ENCODE measurements around the gene CHMP4B. TPM values are rescaled to one million over a fixed set of nuclear protein-coding genes. Genes with fewer than 3 reads are reported as not detected.

The CHMP4B gene
- total RNA-seq, 2 donors from 2014 or later, result 57.6 to 63.5 TPM

GRCh38 chr20:33863440-33864323 is 52.5 kb downstream of the CHMP4B start:
- H3K4me3 Mint-ChIP-seq, result no peak overlapping the region
- H3K27ac Mint-ChIP-seq, result no peak overlapping the region
- no peaks in the 10 kb centered on the region for H3K27me3 Mint-ChIP-seq
- no peaks in the 10 kb centered on the region for H3K9me3 Mint-ChIP-seq
- no peak for ATAC-seq (replicated peaks)
- H3K36me3 Mint-ChIP-seq (ENCODE audit: low read depth), result no peaks in the 10 kb centered on the region
- H3K4me1 Mint-ChIP-seq, result peaks cover 11% of the 10 kb centered on the region

GRCh38 chr20:33864324-33864963 is 53.3 kb downstream of the CHMP4B start:
- Mint-ChIP-seq H3K27me3 (no peaks in the 10 kb centered on the region), H3K27ac (no peak overlapping the region), H3K36me3 (ENCODE audit: low read depth) (no peaks in the 10 kb centered on the region), H3K9me3 (no peaks in the 10 kb centered on the region), H3K4me1 (peaks cover 4% of the 10 kb centered on the region), H3K4me3 (no peak overlapping the region)
- ATAC-seq (replicated peaks), result no peak

GRCh38 chr20:33865761-33866370 is 54.7 kb downstream of the CHMP4B start:
- Mint-ChIP-seq H3K27me3 (no peaks in the 10 kb centered on the region), H3K9me3 (no peaks in the 10 kb centered on the region), H3K36me3 (ENCODE audit: low read depth) (no peaks in the 10 kb centered on the region), H3K4me1 (peaks cover 4% of the 10 kb centered on the region), H3K4me3 (no peak overlapping the region), H3K27ac (no peak overlapping the region)
- ATAC-seq (replicated peaks), result no peak

GRCh38 chr20:33866398-33867100 is 55.4 kb downstream of the CHMP4B start:
- no peaks in the 10 kb centered on the region for H3K9me3 Mint-ChIP-seq
- ATAC-seq (replicated peaks), result no peak
- H3K4me3 Mint-ChIP-seq, result no peak overlapping the region
- no peaks in the 10 kb centered on the region for H3K27me3 Mint-ChIP-seq
- H3K27ac Mint-ChIP-seq, result no peak overlapping the region
- H3K36me3 Mint-ChIP-seq (ENCODE audit: low read depth), result no peaks in the 10 kb centered on the region
- peaks cover 4% of the 10 kb centered on the region for H3K4me1 Mint-ChIP-seq

GRCh38 chr20:33868042-33868441 is 56.9 kb downstream of the CHMP4B start:
- Mint-ChIP-seq H3K4me1 (peaks cover 4% of the 10 kb centered on the region), H3K36me3 (ENCODE audit: low read depth) (no peaks in the 10 kb centered on the region), H3K9me3 (no peaks in the 10 kb centered on the region), H3K27me3 (no peaks in the 10 kb centered on the region), H3K4me3 (no peak overlapping the region), H3K27ac (no peak overlapping the region)
- no peak for ATAC-seq (replicated peaks)

GRCh38 chr20:33868595-33868994 is 57.4 kb downstream of the CHMP4B start:
- Mint-ChIP-seq H3K4me1 (peaks cover 4% of the 10 kb centered on the region), H3K9me3 (no peaks in the 10 kb centered on the region), H3K27me3 (no peaks in the 10 kb centered on the region), H3K36me3 (ENCODE audit: low read depth) (no peaks in the 10 kb centered on the region), H3K4me3 (no peak overlapping the region), H3K27ac (no peak overlapping the region)
- ATAC-seq (replicated peaks), result no peak

GRCh38 chr20:33869283-33869682 is 58.1 kb downstream of the CHMP4B start:
- H3K4me1 Mint-ChIP-seq, result peaks cover 4% of the 10 kb centered on the region
- ATAC-seq (replicated peaks), result no peak
- no peaks in the 10 kb centered on the region for H3K9me3 Mint-ChIP-seq
- H3K27ac Mint-ChIP-seq, result no peak overlapping the region
- no peak overlapping the region for H3K4me3 Mint-ChIP-seq
- no peaks in the 10 kb centered on the region for H3K36me3 Mint-ChIP-seq (ENCODE audit: low read depth)
- H3K27me3 Mint-ChIP-seq, result no peaks in the 10 kb centered on the region

GRCh38 chr20:33871362-33871761 is 60.2 kb downstream of the CHMP4B start:
- Mint-ChIP-seq H3K4me3 (no peak overlapping the region), H3K4me1 (peaks cover 4% of the 10 kb centered on the region), H3K36me3 (ENCODE audit: low read depth) (no peaks in the 10 kb centered on the region), H3K27me3 (no peaks in the 10 kb centered on the region), H3K27ac (no peak overlapping the region), H3K9me3 (no peaks in the 10 kb centered on the region)
- ATAC-seq (replicated peaks), result no peak

- H3K27me3 Mint-ChIP-seq, result no peaks in the 10 kb centered on the region
- H3K4me3 Mint-ChIP-seq, result no peak overlapping the region
- peaks cover 3% of the 10 kb centered on the region for H3K9me3 Mint-ChIP-seq
- peaks cover 4% of the 10 kb centered on the region for H3K4me1 Mint-ChIP-seq
- ATAC-seq (replicated peaks), result no peak
- H3K36me3 Mint-ChIP-seq (ENCODE audit: low read depth), result no peaks in the 10 kb centered on the region
- H3K27ac Mint-ChIP-seq, result no peak overlapping the region
Measured at GRCh38 chr20:33874129-33874528, 63.0 kb downstream of the CHMP4B start.

- ATAC-seq (replicated peaks), result no peak
- Mint-ChIP-seq H3K4me1 (peaks cover 3% of the 10 kb centered on the region), H3K36me3 (ENCODE audit: low read depth) (no peaks in the 10 kb centered on the region), H3K27me3 (peaks cover under 1% of the 10 kb centered on the region), H3K27ac (no peak overlapping the region), H3K4me3 (no peak overlapping the region), H3K9me3 (peaks cover 3% of the 10 kb centered on the region)
Measured at GRCh38 chr20:33875055-33875454, 63.9 kb downstream of the CHMP4B start.

GRCh38 chr20:33875534-33876026 is 64.4 kb downstream of the CHMP4B start:
- Mint-ChIP-seq H3K9me3 (peaks cover 7% of the 10 kb centered on the region), H3K27ac (no peak overlapping the region), H3K36me3 (ENCODE audit: low read depth) (no peaks in the 10 kb centered on the region), H3K4me3 (no peak overlapping the region), H3K27me3 (peaks cover 3% of the 10 kb centered on the region), H3K4me1 (no peaks in the 10 kb centered on the region)
- no peak for ATAC-seq (replicated peaks)

GRCh38 chr20:33878583-33878982 is 67.4 kb downstream of the CHMP4B start:
- peaks cover 7% of the 10 kb centered on the region for H3K9me3 Mint-ChIP-seq
- peaks cover 3% of the 10 kb centered on the region for H3K27me3 Mint-ChIP-seq
- H3K4me1 Mint-ChIP-seq, result no peaks in the 10 kb centered on the region
- H3K36me3 Mint-ChIP-seq (ENCODE audit: low read depth), result no peaks in the 10 kb centered on the region
- no peak for ATAC-seq (replicated peaks)
- no peak overlapping the region for H3K27ac Mint-ChIP-seq
- H3K4me3 Mint-ChIP-seq, result no peak overlapping the region

- Mint-ChIP-seq H3K36me3 (ENCODE audit: low read depth) (no peaks in the 10 kb centered on the region), H3K27me3 (peaks cover 3% of the 10 kb centered on the region), H3K4me3 (no peak overlapping the region), H3K4me1 (peaks cover 6% of the 10 kb centered on the region), H3K9me3 (peaks cover 7% of the 10 kb centered on the region), H3K27ac (no peak overlapping the region)
- ATAC-seq (replicated peaks), result no peak
Measured at GRCh38 chr20:33880396-33880795, 69.2 kb downstream of the CHMP4B start.

- peaks cover 3% of the 10 kb centered on the region for H3K27me3 Mint-ChIP-seq
- peaks cover 6% of the 10 kb centered on the region for H3K4me1 Mint-ChIP-seq
- H3K36me3 Mint-ChIP-seq (ENCODE audit: low read depth), result no peaks in the 10 kb centered on the region
- peaks cover 7% of the 10 kb centered on the region for H3K9me3 Mint-ChIP-seq
- no peak overlapping the region for H3K4me3 Mint-ChIP-seq
- ATAC-seq (replicated peaks), result no peak
- H3K27ac Mint-ChIP-seq, result no peak overlapping the region
Measured at GRCh38 chr20:33881989-33882388, 70.8 kb downstream of the CHMP4B start.
